AG09319 (cell line): Measurements from ENCODE around the gene ABCA1.

Experiments
- DNase-seq: peaks from one replicate; pipeline ENCODE4 v3.0.0-alpha.2; 2010; ENCODE audit warnings: low read depth; ENCODE audit errors: extremely low read depth
- CTCF ChIP-seq: IDR thresholded peaks from 2 replicates; pipeline ENCODE4 v1.5.1; 2011; ENCODE audit warnings: low read depth, mild to moderate bottlenecking, inconsistent platforms, low read length, moderate library complexity

Gene ABCA1

GRCh38 chr9:104873489-104873850 lies 54.5 kb downstream of the ABCA1 start:
- no peak for TF ChIP-seq CTCF
- DNase-seq = no peak

GRCh38 chr9:104872656-104873488 lies 55.1 kb downstream of the ABCA1 start:
- no peak for DNase-seq
- no peak for TF ChIP-seq CTCF

- TF ChIP-seq CTCF = no peak
Observed at GRCh38 chr9:104871961-104872527, 55.9 kb downstream of the ABCA1 start.

GRCh38 chr9:104869811-104870210 lies 58.1 kb downstream of the ABCA1 start:
- DNase-seq = no peak
- TF ChIP-seq CTCF = no peak

More at GRCh38 chr9:104871961-104872527, 55.9 kb downstream of the ABCA1 start:
- DNase-seq = no peak

GRCh38 chr9:104868687-104869404 lies 59.1 kb downstream of the ABCA1 start:
- peak; percentile 61 for DNase-seq
- TF ChIP-seq CTCF = no peak

GRCh38 chr9:104868303-104868686 lies 59.7 kb downstream of the ABCA1 start:
- TF ChIP-seq CTCF = no peak
- no peak for DNase-seq

- TF ChIP-seq CTCF = no peak
- no peak for DNase-seq
Observed at GRCh38 chr9:104866191-104866590, 61.8 kb downstream of the ABCA1 start.
